Liver (tissue), 9 donors: ENCODE data around the gene ABCG8. TPM values are rescaled to one million over a fixed set of nuclear protein-coding genes. Genes with fewer than 3 reads are reported as not detected.

Source experiments
- DNase-seq: peaks from one replicate; pipeline ENCODE4 v3.0.0-alpha.2; 2017; ENCODE audit warnings: low spot score
- H3K27ac ChIP-seq, 2 donors: one replicate each; pipeline ENCODE4 v1.7.0; 2013; ENCODE audit warnings: inconsistent platforms in 2 of 2, low read length in 2 of 2, control low read depth in 1 of 2, low read depth in 1 of 2, mild to moderate bottlenecking in 1 of 2
- H3K27me3 ChIP-seq, 4 donors: one replicate each; pipeline versions ENCODE4 v1.6.1 to v1.7.0; 2013; ENCODE audit warnings: low read length in 3 of 4, inconsistent platforms in 1 of 4, mild to moderate bottlenecking in 1 of 4, moderate library complexity in 1 of 4; ENCODE audit not compliant: control insufficient read depth in 4 of 4, insufficient read depth in 4 of 4
- H3K36me3 ChIP-seq, 4 donors: one replicate each; pipeline versions ENCODE4 v1.6.1 to v1.7.0; 2013; ENCODE audit warnings: low read length in 3 of 4, mild to moderate bottlenecking in 3 of 4, low read depth in 1 of 4, moderate library complexity in 1 of 4; ENCODE audit not compliant: control insufficient read depth in 4 of 4, insufficient read depth in 3 of 4
- H3K4me1 ChIP-seq, 4 donors: one replicate each; pipeline versions ENCODE4 v1.6.1 to v1.7.0; 2013; ENCODE audit warnings: low read length in 3 of 4, mild to moderate bottlenecking in 3 of 4, moderate library complexity in 1 of 4; ENCODE audit not compliant: control insufficient read depth in 4 of 4, insufficient read depth in 4 of 4
- H3K4me3 ChIP-seq, 3 donors: one replicate each; pipeline versions ENCODE4 v1.6.1 to v1.7.0; 2013; ENCODE audit warnings: low read length in 3 of 3, control low read depth in 1 of 3, low read depth in 1 of 3, mild to moderate bottlenecking in 1 of 3
- H3K9ac ChIP-seq, 2 donors: one replicate each; pipeline ENCODE4 v1.7.0; 2013; ENCODE audit warnings: low read length in 2 of 2, mild to moderate bottlenecking in 2 of 2, moderate library complexity in 2 of 2, control low read depth in 1 of 2, low read depth in 1 of 2
- H3K9me3 ChIP-seq, 4 donors: one replicate each; pipeline versions ENCODE4 v1.6.1 to v1.7.0; 2013; ENCODE audit warnings: low read length in 3 of 4; ENCODE audit not compliant: control insufficient read depth in 4 of 4
- EGR1 ChIP-seq, 2 donors: IDR thresholded peaks; 2 replicates each; pipeline ENCODE4 v1.6.1; 2016 to 2018; ENCODE audit warnings: antibody characterized with exemption in 2 of 2, low read depth in 2 of 2
- FOXA1 ChIP-seq: IDR thresholded peaks from 2 replicates; pipeline ENCODE4 v1.6.1; 2016; ENCODE audit warnings: antibody characterized with exemption
- FOXA2 ChIP-seq: IDR thresholded peaks from 2 replicates; pipeline ENCODE4 v1.6.1; 2016; ENCODE audit warnings: antibody characterized with exemption
- GABPA ChIP-seq, 2 donors: IDR thresholded peaks in 1 of 2; conservative IDR thresholded peaks in 1 of 2; 2 replicates each; pipeline ENCODE4 v1.6.1; 2016; ENCODE audit warnings: antibody characterized with exemption in 2 of 2, mild to moderate bottlenecking in 1 of 2, moderate library complexity in 1 of 2
- HNF4A ChIP-seq, 2 donors: conservative IDR thresholded peaks; 2 replicates each; pipeline ENCODE4 v1.6.1; 2016; ENCODE audit warnings: antibody characterized with exemption in 2 of 2, mild to moderate bottlenecking in 2 of 2
- HNF4G ChIP-seq: IDR thresholded peaks from 2 replicates; pipeline ENCODE4 v1.6.1; 2016; ENCODE audit warnings: antibody characterized with exemption
- NR2F2 ChIP-seq: IDR thresholded peaks from 2 replicates; pipeline ENCODE4 v1.6.1; 2016; ENCODE audit warnings: antibody characterized with exemption
- RXRA ChIP-seq, 2 donors: IDR thresholded peaks; 2 replicates each; pipeline ENCODE4 v1.6.1; 2017 to 2018; ENCODE audit warnings: antibody characterized with exemption in 2 of 2, mild to moderate bottlenecking in 1 of 2
- SP1 ChIP-seq: IDR thresholded peaks from 2 replicates; pipeline ENCODE4 v1.6.1; 2018; ENCODE audit warnings: antibody characterized with exemption, mild to moderate bottlenecking
- TAF1 ChIP-seq: conservative IDR thresholded peaks from 2 replicates; pipeline ENCODE4 v1.6.1; 2016; ENCODE audit warnings: antibody characterized with exemption, mild to moderate bottlenecking
- YY1 ChIP-seq: IDR thresholded peaks from 2 replicates; pipeline ENCODE4 v1.6.1; 2016; ENCODE audit warnings: antibody characterized with exemption, mild to moderate bottlenecking
- WGBS: extraction: QIAGEN DNeasy Blood & Tissue Kit; methylation state at CpG from one replicate; pipeline ENCODE4 v1.1.7; 2013; 5-methylcytosine and 5-hydroxymethylcytosine counted together
- polyA plus RNA-seq, 2 donors: library from polyadenylated mRNA; stranded (reverse) in 1 of 2; unstranded in 1 of 2; fragments of 200-250 nt in 1 of 2; fragments of >200 nt in 1 of 2; fragmentation: Nextera tagmentation in 1 of 2; extraction: Ambion mirVana in 1 of 2; gene quantifications; one replicate each; pipeline versions ENCODE4 v1.2.1 to v1.2.3, GENCODE V29; 2013 to 2015
- total RNA-seq, 2 donors: library from RNA; depleted of rRNA; stranded (reverse); fragments of >200 nt; gene quantifications; one replicate each; pipeline ENCODE4 v1.2.3, GENCODE V29; 2014
- TF ChIP-seq, protein P1 (sequence below): IDR thresholded peaks from 2 replicates; pipeline ENCODE4 v1.6.1; 2016; ENCODE audit warnings: antibody characterized with exemption
- TF ChIP-seq, protein P2 (sequence below): IDR thresholded peaks from 2 replicates; pipeline ENCODE4 v1.6.1; 2016; ENCODE audit warnings: antibody characterized with exemption
- TF ChIP-seq, protein P3 (sequence below): fragments of 150-350 bp; IDR thresholded peaks from 2 replicates; pipeline ENCODE4 v1.5.1; 2017; ENCODE audit warnings: improper control_type of control experiment, low read depth, low read length; ENCODE audit not compliant: missing input control
- TF ChIP-seq, protein P4 (sequence below): IDR thresholded peaks from 2 replicates; pipeline ENCODE4 v1.6.1; 2016; ENCODE audit warnings: antibody characterized with exemption
- TF ChIP-seq, protein P5 (sequence below): IDR thresholded peaks from 2 replicates; pipeline ENCODE4 v1.6.1; 2016; ENCODE audit warnings: antibody characterized with exemption, mild to moderate bottlenecking
- donor health status: healthy.
- donor health status: healthy.
- donor health status: healthy.
- donor health status: healthy.
- donor health status: healthy.

Gene ABCG8
- total and polyA plus RNA-seq, 4 donors, result 16.8 to 81.2 (median 37.5) TPM

DNA sequence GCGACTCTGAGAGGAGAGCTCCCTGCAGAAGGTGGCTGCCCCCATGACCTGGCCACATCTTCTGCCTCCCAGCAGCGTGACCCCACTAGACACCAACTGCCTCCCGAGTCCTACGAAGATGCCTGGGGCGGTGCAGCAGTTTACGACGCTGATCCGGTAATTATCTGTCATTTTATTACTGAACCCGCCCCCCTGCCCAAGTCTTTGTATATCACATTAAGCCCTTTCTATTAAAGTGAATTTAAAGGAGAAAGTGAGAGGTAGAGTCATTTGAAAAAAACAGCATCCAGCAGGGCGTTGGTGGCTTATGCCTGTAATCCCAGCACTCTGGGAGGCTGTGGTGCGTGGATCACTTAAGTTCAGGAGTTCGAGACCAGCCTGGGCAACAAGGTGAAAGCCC, 33.4 kb downstream of the ABCG8 start:
- Histone ChIP-seq H3K27me3 (no peaks in the 10 kb centered on the region), H3K9me3 (no peaks in the 10 kb centered on the region), H3K4me1 (no peaks in the 10 kb centered on the region), H3K9ac (no peak overlapping the region), H3K27ac (no peak overlapping the region), H3K36me3 (peaks cover 7 to 37% (median 29%) of the 10 kb centered on the region in 4 donors), H3K4me3 (no peak overlapping the region)
- no peak for DNase-seq
- 87% methylated on average over 12 of the region's 12 CpGs for WGBS
- no peak for TF ChIP-seq FOXA2
- no peak for TF ChIP-seq SP1
- TF ChIP-seq, protein P1, sequence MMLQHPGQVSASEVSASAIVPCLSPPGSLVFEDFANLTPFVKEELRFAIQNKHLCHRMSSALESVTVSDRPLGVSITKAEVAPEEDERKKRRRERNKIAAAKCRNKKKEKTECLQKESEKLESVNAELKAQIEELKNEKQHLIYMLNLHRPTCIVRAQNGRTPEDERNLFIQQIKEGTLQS, result no peak
- TF ChIP-seq HNF4G, result no peak
- no peak for TF ChIP-seq NR2F2
- TF ChIP-seq TAF1, result no peak
- TF ChIP-seq, protein P2, sequence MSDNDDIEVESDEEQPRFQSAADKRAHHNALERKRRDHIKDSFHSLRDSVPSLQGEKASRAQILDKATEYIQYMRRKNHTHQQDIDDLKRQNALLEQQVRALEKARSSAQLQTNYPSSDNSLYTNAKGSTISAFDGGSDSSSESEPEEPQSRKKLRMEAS, result no peak
- TF ChIP-seq, protein P3, sequence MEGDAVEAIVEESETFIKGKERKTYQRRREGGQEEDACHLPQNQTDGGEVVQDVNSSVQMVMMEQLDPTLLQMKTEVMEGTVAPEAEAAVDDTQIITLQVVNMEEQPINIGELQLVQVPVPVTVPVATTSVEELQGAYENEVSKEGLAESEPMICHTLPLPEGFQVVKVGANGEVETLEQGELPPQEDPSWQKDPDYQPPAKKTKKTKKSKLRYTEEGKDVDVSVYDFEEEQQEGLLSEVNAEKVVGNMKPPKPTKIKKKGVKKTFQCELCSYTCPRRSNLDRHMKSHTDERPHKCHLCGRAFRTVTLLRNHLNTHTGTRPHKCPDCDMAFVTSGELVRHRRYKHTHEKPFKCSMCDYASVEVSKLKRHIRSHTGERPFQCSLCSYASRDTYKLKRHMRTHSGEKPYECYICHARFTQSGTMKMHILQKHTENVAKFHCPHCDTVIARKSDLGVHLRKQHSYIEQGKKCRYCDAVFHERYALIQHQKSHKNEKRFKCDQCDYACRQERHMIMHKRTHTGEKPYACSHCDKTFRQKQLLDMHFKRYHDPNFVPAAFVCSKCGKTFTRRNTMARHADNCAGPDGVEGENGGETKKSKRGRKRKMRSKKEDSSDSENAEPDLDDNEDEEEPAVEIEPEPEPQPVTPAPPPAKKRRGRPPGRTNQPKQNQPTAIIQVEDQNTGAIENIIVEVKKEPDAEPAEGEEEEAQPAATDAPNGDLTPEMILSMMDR, result no peak
- TF ChIP-seq, protein P4, sequence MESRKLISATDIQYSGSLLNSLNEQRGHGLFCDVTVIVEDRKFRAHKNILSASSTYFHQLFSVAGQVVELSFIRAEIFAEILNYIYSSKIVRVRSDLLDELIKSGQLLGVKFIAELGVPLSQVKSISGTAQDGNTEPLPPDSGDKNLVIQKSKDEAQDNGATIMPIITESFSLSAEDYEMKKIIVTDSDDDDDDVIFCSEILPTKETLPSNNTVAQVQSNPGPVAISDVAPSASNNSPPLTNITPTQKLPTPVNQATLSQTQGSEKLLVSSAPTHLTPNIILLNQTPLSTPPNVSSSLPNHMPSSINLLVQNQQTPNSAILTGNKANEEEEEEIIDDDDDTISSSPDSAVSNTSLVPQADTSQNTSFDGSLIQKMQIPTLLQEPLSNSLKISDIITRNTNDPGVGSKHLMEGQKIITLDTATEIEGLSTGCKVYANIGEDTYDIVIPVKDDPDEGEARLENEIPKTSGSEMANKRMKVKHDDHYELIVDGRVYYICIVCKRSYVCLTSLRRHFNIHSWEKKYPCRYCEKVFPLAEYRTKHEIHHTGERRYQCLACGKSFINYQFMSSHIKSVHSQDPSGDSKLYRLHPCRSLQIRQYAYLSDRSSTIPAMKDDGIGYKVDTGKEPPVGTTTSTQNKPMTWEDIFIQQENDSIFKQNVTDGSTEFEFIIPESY, result no peak
- no peak for TF ChIP-seq HNF4A (conservative IDR thresholded peaks at IDR 0.05)
- TF ChIP-seq, protein P5, sequence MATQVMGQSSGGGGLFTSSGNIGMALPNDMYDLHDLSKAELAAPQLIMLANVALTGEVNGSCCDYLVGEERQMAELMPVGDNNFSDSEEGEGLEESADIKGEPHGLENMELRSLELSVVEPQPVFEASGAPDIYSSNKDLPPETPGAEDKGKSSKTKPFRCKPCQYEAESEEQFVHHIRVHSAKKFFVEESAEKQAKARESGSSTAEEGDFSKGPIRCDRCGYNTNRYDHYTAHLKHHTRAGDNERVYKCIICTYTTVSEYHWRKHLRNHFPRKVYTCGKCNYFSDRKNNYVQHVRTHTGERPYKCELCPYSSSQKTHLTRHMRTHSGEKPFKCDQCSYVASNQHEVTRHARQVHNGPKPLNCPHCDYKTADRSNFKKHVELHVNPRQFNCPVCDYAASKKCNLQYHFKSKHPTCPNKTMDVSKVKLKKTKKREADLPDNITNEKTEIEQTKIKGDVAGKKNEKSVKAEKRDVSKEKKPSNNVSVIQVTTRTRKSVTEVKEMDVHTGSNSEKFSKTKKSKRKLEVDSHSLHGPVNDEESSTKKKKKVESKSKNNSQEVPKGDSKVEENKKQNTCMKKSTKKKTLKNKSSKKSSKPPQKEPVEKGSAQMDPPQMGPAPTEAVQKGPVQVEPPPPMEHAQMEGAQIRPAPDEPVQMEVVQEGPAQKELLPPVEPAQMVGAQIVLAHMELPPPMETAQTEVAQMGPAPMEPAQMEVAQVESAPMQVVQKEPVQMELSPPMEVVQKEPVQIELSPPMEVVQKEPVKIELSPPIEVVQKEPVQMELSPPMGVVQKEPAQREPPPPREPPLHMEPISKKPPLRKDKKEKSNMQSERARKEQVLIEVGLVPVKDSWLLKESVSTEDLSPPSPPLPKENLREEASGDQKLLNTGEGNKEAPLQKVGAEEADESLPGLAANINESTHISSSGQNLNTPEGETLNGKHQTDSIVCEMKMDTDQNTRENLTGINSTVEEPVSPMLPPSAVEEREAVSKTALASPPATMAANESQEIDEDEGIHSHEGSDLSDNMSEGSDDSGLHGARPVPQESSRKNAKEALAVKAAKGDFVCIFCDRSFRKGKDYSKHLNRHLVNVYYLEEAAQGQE, result no peak
- no peak for TF ChIP-seq RXRA (IDR thresholded peaks at IDR 0.05)
- TF ChIP-seq GABPA (IDR thresholded peaks at IDR 0.05 in 1 of 2, conservative IDR thresholded peaks at IDR 0.05 in 1 of 2), result no peak
- no peak for TF ChIP-seq FOXA1
- no peak for TF ChIP-seq EGR1 (IDR thresholded peaks at IDR 0.05; ENCODE audit: low read depth in 2 of 2)

DNA sequence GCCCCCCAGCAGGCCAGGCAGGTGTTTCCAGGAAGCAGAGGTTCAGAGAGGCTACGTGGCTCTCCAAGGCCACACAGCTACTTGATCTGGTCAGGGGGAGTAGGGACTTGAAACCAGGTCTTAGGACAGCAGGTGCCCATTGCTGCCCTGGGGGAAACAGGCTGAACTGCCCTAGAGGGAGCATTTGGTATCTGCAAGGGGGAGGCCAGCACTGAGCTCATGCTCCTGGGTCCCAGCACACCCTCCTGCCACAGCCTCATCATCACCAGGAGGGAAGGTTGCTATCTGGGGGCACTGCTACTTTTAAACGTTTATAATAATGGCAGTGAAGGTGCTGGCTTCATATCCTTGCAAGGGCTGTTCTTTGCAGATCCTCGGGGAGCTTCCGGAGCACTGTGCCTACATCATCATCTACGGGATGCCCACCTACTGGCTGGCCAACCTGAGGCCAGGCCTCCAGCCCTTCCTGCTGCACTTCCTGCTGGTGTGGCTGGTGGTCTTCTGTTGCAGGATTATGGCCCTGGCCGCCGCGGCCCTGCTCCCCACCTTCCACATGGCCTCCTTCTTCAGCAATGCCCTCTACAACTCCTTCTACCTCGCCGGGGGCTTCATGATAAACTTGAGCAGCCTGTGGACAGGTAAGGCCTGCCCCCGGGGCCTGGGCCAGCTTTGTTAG, 36.1 kb downstream of the ABCG8 start:
- Histone ChIP-seq H3K27me3 (no peaks in the 10 kb centered on the region), H3K4me1 (peaks cover 0 to 17% (median 2%) of the 10 kb centered on the region in 4 donors), H3K9me3 (no peaks in the 10 kb centered on the region), H3K4me3 (no peak overlapping the region), H3K9ac (no peak overlapping the region), H3K36me3 (peaks cover 7 to 45% (median 36%) of the 10 kb centered on the region in 4 donors), H3K27ac (no peak overlapping the region)
- DNase-seq, result no peak
- no peak for TF ChIP-seq FOXA1
- TF ChIP-seq HNF4A (conservative IDR thresholded peaks at IDR 0.05), result no peak
- TF ChIP-seq, protein P1, result no peak
- TF ChIP-seq SP1, result no peak
- TF ChIP-seq YY1, result no peak
- no peak for TF ChIP-seq NR2F2
- no peak for TF ChIP-seq RXRA (IDR thresholded peaks at IDR 0.05)
- no peak for TF ChIP-seq TAF1
- TF ChIP-seq, protein P2, result no peak
- WGBS, result 85% methylated on average over 11 of the region's 11 CpGs
